GM23248 (cell line): ENCODE measurements around the gene KRT10. TPM values are rescaled to one million over a fixed set of nuclear protein-coding genes. Genes with fewer than 3 reads are reported as not detected.
A peak's percentile ranks its signal among the peaks of the same experiment; 100 is the strongest.

Experiments
- DNase-seq: peaks from one replicate; pipeline ENCODE4 v3.0.0-alpha.2; 2015
- H2AFZ ChIP-seq: fragments of 200-600 bp; sonication (generic); 2 replicates; pipeline ENCODE4 v1.6.1; 2016; ENCODE audit warnings: antibody characterized with exemption
- H3F3A ChIP-seq: fragments of 200-600 bp; sonication (generic); 2 replicates; pipeline ENCODE4 v1.6.1; 2016; ENCODE audit warnings: mild to moderate bottlenecking, antibody characterized with exemption, mixed run types; ENCODE audit not compliant: insufficient read depth
- H3K27ac ChIP-seq: fragments of 200-600 bp; sonication (generic); 2 replicates; pipeline ENCODE4 v1.5.1; 2016; ENCODE audit warnings: mild to moderate bottlenecking
- H3K27me3 ChIP-seq: fragments of 200-600 bp; sonication (generic); replicated peaks from 2 replicates; pipeline ENCODE4 v1.6.1; 2016; ENCODE audit warnings: mild to moderate bottlenecking; ENCODE audit not compliant: insufficient read depth
- H3K36me3 ChIP-seq: fragments of 200-600 bp; sonication (generic); 2 replicates; pipeline ENCODE4 v1.6.1; 2016; ENCODE audit warnings: low read depth, mild to moderate bottlenecking
- H3K4me1 ChIP-seq: fragments of 200-600 bp; sonication (generic); 2 replicates; pipeline ENCODE4 v1.6.1; 2016; ENCODE audit warnings: mild to moderate bottlenecking; ENCODE audit not compliant: insufficient read depth
- H3K4me2 ChIP-seq: fragments of 200-600 bp; sonication (generic); one replicate; pipeline ENCODE4 v1.6.1; 2016; ENCODE audit warnings: mild to moderate bottlenecking; ENCODE audit not compliant: unreplicated experiment
- H3K4me3 ChIP-seq: fragments of 200-600 bp; sonication (generic); 2 replicates; pipeline ENCODE4 v1.5.1; 2016; ENCODE audit warnings: mild to moderate bottlenecking
- H3K79me2 ChIP-seq: fragments of 200-600 bp; sonication (generic); 2 replicates; pipeline ENCODE4 v1.6.1; 2016; ENCODE audit warnings: mild to moderate bottlenecking; ENCODE audit not compliant: insufficient read depth
- H3K9ac ChIP-seq: fragments of 200-600 bp; sonication (generic); 2 replicates; pipeline ENCODE4 v1.6.1; 2016; ENCODE audit warnings: mild to moderate bottlenecking
- H3K9me2 ChIP-seq: fragments of 200-600 bp; sonication (generic); 2 replicates; pipeline ENCODE4 v1.6.1; 2016; ENCODE audit warnings: mixed run types, mild to moderate bottlenecking, moderate library complexity; ENCODE audit not compliant: insufficient read depth
- H3K9me3 ChIP-seq: fragments of 200-600 bp; sonication (generic); one replicate; pipeline ENCODE4 v1.6.1; 2017; ENCODE audit warnings: low read depth
- H4K20me1 ChIP-seq: fragments of 200-600 bp; sonication (generic); 2 replicates; pipeline ENCODE4 v1.6.0; 2016; ENCODE audit not compliant: insufficient read depth
- EZH2 ChIP-seq: fragments of 200-600 bp; sonication (generic); IDR thresholded peaks from 2 replicates; pipeline ENCODE4 v1.6.1; 2018; ENCODE audit warnings: antibody characterized with exemption, mild to moderate bottlenecking; ENCODE audit not compliant: insufficient read depth, poor library complexity, severe bottlenecking
- EZH2phosphoT487 ChIP-seq: fragments of 200-600 bp; sonication (generic); IDR thresholded peaks from 2 replicates; pipeline ENCODE4 v1.6.1; 2018; ENCODE audit warnings: antibody characterized with exemption, moderate library complexity, mild to moderate bottlenecking, low read depth; ENCODE audit not compliant: insufficient read depth
- WGBS, 2 experiments: methylation state at CpG; one replicate each; pipeline ENCODE4 v1.1.6; 2015 to 2017; ENCODE audit warnings: low lambda C conversion rate in 2 of 2, low coverage in 1 of 2; ENCODE audit errors: missing lambda C conversion rate in 2 of 2; 5-methylcytosine and 5-hydroxymethylcytosine counted together
- in situ Hi-C: fragments of 300-500 bp; cut with MboI; formaldehyde crosslinking; loops from 2 replicates; pipeline ENCODE4 v1.15.0; 2020
- polyA plus RNA-seq: library from polyadenylated mRNA; unstranded; fragments of >200 nt; fragmentation: Nextera tagmentation; extraction: Ambion mirVana; gene quantifications from 2 replicates; pipeline ENCODE4 v1.2.1, GENCODE V29; 2016
- total RNA-seq: library from RNA; depleted of rRNA; stranded (reverse); fragments of >200 nt; shearing (Covaris generic); gene quantifications from 2 replicates; pipeline ENCODE4 v1.2.3, GENCODE V29; 2014

The KRT10 gene
- total and polyA plus RNA-seq, 2 experiments from 2014 or later, result 23.3 to 145 TPM

GRCh38 chr17:40849723-40850122 is 27.3 kb upstream of the KRT10 start:
- DNase-seq, result no peak
- TF ChIP-seq EZH2, result no peak
- no peak for TF ChIP-seq EZH2phosphoT487
- Histone ChIP-seq H3K4me2 (no peak overlapping the region), H3K9me3 (no peaks in the 10 kb centered on the region), H2AFZ (no peak overlapping the region), H4K20me1 (no peaks in the 10 kb centered on the region), H3K4me1 (peaks cover 20% of the 10 kb centered on the region), H3K9me2 (no peaks in the 10 kb centered on the region), H3K4me3 (no peak overlapping the region), H3K27ac (no peak overlapping the region), H3K36me3 (no peaks in the 10 kb centered on the region), H3K79me2 (no peaks in the 10 kb centered on the region), H3K9ac (no peak overlapping the region), H3K27me3 (no peaks in the 10 kb centered on the region), H3F3A (peaks cover 6% of the 10 kb centered on the region)
- WGBS, 2 experiments, result 88% methylated on average over 4 of the region's 4 CpGs
- in situ Hi-C loops, result no loop called here

- in situ Hi-C loops, result no loop called here
- H3K79me2 ChIP-seq, result no peaks in the 10 kb centered on the region
- H2AFZ ChIP-seq, result no peak overlapping the region
- no peaks in the 10 kb centered on the region for H3K9me3 ChIP-seq
- H3K4me1 ChIP-seq, result peaks cover 11% of the 10 kb centered on the region; the same call in 1 of the 2 replicates
- 100% methylated on average over 1 of the region's 1 CpG for WGBS, 2 experiments
- no peak overlapping the region for H3K9ac ChIP-seq
- H4K20me1 ChIP-seq, result no peaks in the 10 kb centered on the region
- H3K9me2 ChIP-seq, result no peaks in the 10 kb centered on the region
- H3K27me3 ChIP-seq, result no peaks in the 10 kb centered on the region
- H3K27ac ChIP-seq, result no peak overlapping the region
- H3K4me2 ChIP-seq, result no peak overlapping the region
- TF ChIP-seq EZH2phosphoT487 (no peak), EZH2 (no peak)
- no peaks in the 10 kb centered on the region for H3F3A ChIP-seq
- no peak for DNase-seq
- H3K4me3 ChIP-seq, result no peak overlapping the region
- no peaks in the 10 kb centered on the region for H3K36me3 ChIP-seq
Observed at GRCh38 chr17:40848583-40849235, 26.3 kb upstream of the KRT10 start.

- no peaks in the 10 kb centered on the region for H4K20me1 ChIP-seq
- no peaks in the 10 kb centered on the region for H3K27me3 ChIP-seq
- in situ Hi-C loops, result no loop called here
- H3K36me3 ChIP-seq, result no peaks in the 10 kb centered on the region
- no peak overlapping the region for H3K4me3 ChIP-seq
- H3K4me1 ChIP-seq, result peaks cover 10% of the 10 kb centered on the region; the same call in 1 of the 2 replicates
- no peak overlapping the region for H2AFZ ChIP-seq
- no peaks in the 10 kb centered on the region for H3K9me3 ChIP-seq
- TF ChIP-seq EZH2phosphoT487 (no peak), EZH2 (no peak)
- no peaks in the 10 kb centered on the region for H3K9me2 ChIP-seq
- no peak overlapping the region for H3K9ac ChIP-seq
- no peaks in the 10 kb centered on the region for H3K79me2 ChIP-seq
- 94 to 96% methylated on average over 1 of the region's 1 CpG for WGBS, 2 experiments
- H3K4me2 ChIP-seq, result no peak overlapping the region
- peak; percentile 2 for DNase-seq
- no peak overlapping the region for H3K27ac ChIP-seq
- H3F3A ChIP-seq, result no peaks in the 10 kb centered on the region
Observed at GRCh38 chr17:40846515-40847144, 24.2 kb upstream of the KRT10 start.

GRCh38 chr17:40844671-40845107 is 22.3 kb upstream of the KRT10 start:
- Histone ChIP-seq H4K20me1 (no peaks in the 10 kb centered on the region), H3K9ac (no peak overlapping the region), H3K9me3 (no peaks in the 10 kb centered on the region), H3K36me3 (no peaks in the 10 kb centered on the region), H3K4me3 (no peak overlapping the region), H3F3A (no peaks in the 10 kb centered on the region), H3K27me3 (no peaks in the 10 kb centered on the region), H3K4me2 (no peak overlapping the region), H3K79me2 (no peaks in the 10 kb centered on the region), H2AFZ (no peak overlapping the region), H3K27ac (no peak overlapping the region), H3K4me1 (no peaks in the 10 kb centered on the region), H3K9me2 (no peaks in the 10 kb centered on the region)
- TF ChIP-seq EZH2phosphoT487, result no peak
- no peak for TF ChIP-seq EZH2
- 75 to 80% methylated on average over 4 of the region's 4 CpGs for WGBS, 2 experiments
- DNase-seq, result no peak
- in situ Hi-C loops, result no loop called here
